ENCODE results near the gene DAP3.
"Not testable (repeated sequence)": the region's sequence is repeated elsewhere in the genome, so short reads cannot be mapped to it uniquely, and the experiment has no call there.

The DAP3 gene

GRCh38 chr1:155689081-155689607, at the start of gene DAP3:
Gene DAP3 (plus strand): TSS chr1:155689091. CDS start chr1:155709780, 20,689 bp downstream.
- peak; percentile 86 for DNase-seq (ENCODE audit: low spot score)

GRCh38 chr1:155640367-155640766, 48.5 kb upstream of the DAP3 start:
- DNase-seq (ENCODE audit: low spot score): no peak

GRCh38 chr1:155642559-155643180, 46.2 kb upstream of the DAP3 start:
- not testable (repeated sequence) for DNase-seq (ENCODE audit: low spot score)

- no peak for DNase-seq (ENCODE audit: low spot score)
Observed at GRCh38 chr1:155643230-155643629, 45.7 kb upstream of the DAP3 start.

- DNase-seq (ENCODE audit: low spot score): no peak
Observed at GRCh38 chr1:155645034-155645598, 43.8 kb upstream of the DAP3 start.

GRCh38 chr1:155645648-155646047, 43.2 kb upstream of the DAP3 start:
- DNase-seq (ENCODE audit: low spot score): no peak

GRCh38 chr1:155646307-155646706, 42.6 kb upstream of the DAP3 start:
- DNase-seq (ENCODE audit: low spot score): no peak

GRCh38 chr1:155648207-155649147, 40.4 kb upstream of the DAP3 start:
- peak; percentile 96 for DNase-seq (ENCODE audit: low spot score)

- no peak for DNase-seq (ENCODE audit: low spot score)
Observed at GRCh38 chr1:155649676-155650075, 39.2 kb upstream of the DAP3 start.

- DNase-seq (ENCODE audit: low spot score): no peak
Observed at GRCh38 chr1:155650231-155650757, 38.6 kb upstream of the DAP3 start.

- no peak for DNase-seq (ENCODE audit: low spot score)
Observed at GRCh38 chr1:155651861-155652661, 36.8 kb upstream of the DAP3 start.

- no peak for DNase-seq (ENCODE audit: low spot score)
Observed at GRCh38 chr1:155652951-155653350, 35.9 kb upstream of the DAP3 start.

GRCh38 chr1:155657463-155657862, 31.4 kb upstream of the DAP3 start:
- DNase-seq (ENCODE audit: low spot score): no peak

GRCh38 chr1:155661239-155661638, 27.7 kb upstream of the DAP3 start:
- not testable (repeated sequence) for DNase-seq (ENCODE audit: low spot score)

- DNase-seq (ENCODE audit: low spot score): peak; percentile 20
Observed at GRCh38 chr1:155669233-155670162, 19.4 kb upstream of the DAP3 start.

- DNase-seq (ENCODE audit: low spot score): no peak
Observed at GRCh38 chr1:155671750-155672149, 17.1 kb upstream of the DAP3 start.

- no peak for DNase-seq (ENCODE audit: low spot score)
Observed at GRCh38 chr1:155673003-155673402, 15.9 kb upstream of the DAP3 start.

- no peak for DNase-seq (ENCODE audit: low spot score)
Observed at GRCh38 chr1:155678027-155678426, 10.9 kb upstream of the DAP3 start.

- DNase-seq (ENCODE audit: low spot score): not testable (repeated sequence)
Observed at GRCh38 chr1:155678992-155679391, 9.9 kb upstream of the DAP3 start.

- no peak for DNase-seq (ENCODE audit: low spot score)
Observed at GRCh38 chr1:155680531-155680930, 8.4 kb upstream of the DAP3 start.

Measured in RKO (cell line).